ENCODE measurements around the gene KRTAP5-7. TPM values are rescaled to one million over a fixed set of nuclear protein-coding genes. Genes with fewer than 3 reads are reported as not detected.

The KRTAP5-7 gene
- total RNA-seq, 4 donors from 2014 or later = 0.41 to 4.5 (median 1.3) TPM; not detected in 1

DNA sequence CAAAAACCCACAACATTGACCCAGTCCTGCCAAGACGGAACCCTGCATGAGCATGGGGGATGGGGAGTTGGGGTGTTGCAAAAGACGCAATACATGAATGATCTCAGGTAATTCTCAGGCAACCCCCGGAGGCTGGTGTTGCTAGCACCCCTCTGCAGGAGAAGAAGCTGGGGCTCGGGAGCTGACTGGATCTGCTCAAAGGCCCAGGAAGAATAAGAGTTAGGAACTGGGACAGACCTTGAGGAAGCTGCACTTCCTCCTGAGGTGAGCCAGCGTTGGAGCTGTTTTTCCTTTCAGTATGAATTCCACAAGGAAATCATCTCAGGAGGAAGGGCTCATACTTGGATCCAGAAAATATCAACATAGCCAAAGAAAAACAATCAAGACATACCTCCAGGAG lies 21.1 kb downstream of the KRTAP5-7 start, which contains the start of gene KRTAP5-9:
Gene KRTAP5-9 (plus strand): TSS at position 301 of the 400 bp plus-strand sequence. CDS start 238 bp downstream, outside the sequence.
- no peak for DNase-seq
- H3K27ac ChIP-seq = no peak within 1 kb of the TSS
- no peaks in the 10 kb centered on the region for H3K36me3 ChIP-seq
- H3K9me3 ChIP-seq = no peaks in the 10 kb centered on the region
- no peaks in the 10 kb centered on the region for H3K27me3 ChIP-seq
- no peak for TF ChIP-seq EP300 (IDR thresholded peaks at IDR 0.05; ENCODE audit: low read depth)
- no peak for TF ChIP-seq POLR2A (IDR thresholded peaks at IDR 0.05)
- TF ChIP-seq, protein P1, sequence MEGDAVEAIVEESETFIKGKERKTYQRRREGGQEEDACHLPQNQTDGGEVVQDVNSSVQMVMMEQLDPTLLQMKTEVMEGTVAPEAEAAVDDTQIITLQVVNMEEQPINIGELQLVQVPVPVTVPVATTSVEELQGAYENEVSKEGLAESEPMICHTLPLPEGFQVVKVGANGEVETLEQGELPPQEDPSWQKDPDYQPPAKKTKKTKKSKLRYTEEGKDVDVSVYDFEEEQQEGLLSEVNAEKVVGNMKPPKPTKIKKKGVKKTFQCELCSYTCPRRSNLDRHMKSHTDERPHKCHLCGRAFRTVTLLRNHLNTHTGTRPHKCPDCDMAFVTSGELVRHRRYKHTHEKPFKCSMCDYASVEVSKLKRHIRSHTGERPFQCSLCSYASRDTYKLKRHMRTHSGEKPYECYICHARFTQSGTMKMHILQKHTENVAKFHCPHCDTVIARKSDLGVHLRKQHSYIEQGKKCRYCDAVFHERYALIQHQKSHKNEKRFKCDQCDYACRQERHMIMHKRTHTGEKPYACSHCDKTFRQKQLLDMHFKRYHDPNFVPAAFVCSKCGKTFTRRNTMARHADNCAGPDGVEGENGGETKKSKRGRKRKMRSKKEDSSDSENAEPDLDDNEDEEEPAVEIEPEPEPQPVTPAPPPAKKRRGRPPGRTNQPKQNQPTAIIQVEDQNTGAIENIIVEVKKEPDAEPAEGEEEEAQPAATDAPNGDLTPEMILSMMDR (IDR thresholded peaks at IDR 0.05) = no peak
- no peak for TF ChIP-seq POLR2AphosphoS5 (IDR thresholded peaks at IDR 0.05)
- in situ Hi-C loops (cut with MboI; ENCODE audit: low pct_ligation_motif_present in 1 of 4, low pct_unique_long_range_greater_than_20kb in 1 of 4, low sequenced_read_pairs in 3 of 4) = no loop called here
- H3K4me1 ChIP-seq = no peaks in the 10 kb centered on the region
- WGBS, 2 donors (ENCODE audit: low coverage in 1 of 2) = 67 to 73% methylated on average over 1 to 5 of the region's 5 CpGs
- intact Hi-C loops (cut with DNase I; ENCODE audit: low total_unique reads) = no loop called here
- H3K4me3 ChIP-seq = no peak within 1 kb of the TSS

DNA sequence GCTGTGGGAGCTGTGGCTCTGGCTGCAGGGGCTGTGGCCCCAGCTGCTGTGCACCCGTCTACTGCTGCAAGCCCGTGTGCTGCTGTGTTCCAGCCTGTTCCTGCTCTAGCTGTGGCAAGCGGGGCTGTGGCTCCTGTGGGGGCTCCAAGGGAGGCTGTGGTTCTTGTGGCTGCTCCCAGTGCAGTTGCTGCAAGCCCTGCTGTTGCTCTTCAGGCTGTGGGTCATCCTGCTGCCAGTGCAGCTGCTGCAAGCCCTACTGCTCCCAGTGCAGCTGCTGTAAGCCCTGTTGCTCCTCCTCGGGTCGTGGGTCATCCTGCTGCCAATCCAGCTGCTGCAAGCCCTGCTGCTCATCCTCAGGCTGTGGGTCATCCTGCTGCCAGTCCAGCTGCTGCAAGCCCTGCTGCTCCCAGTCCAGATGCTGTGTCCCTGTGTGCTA lies 21.7 kb downstream of the KRTAP5-7 start:
- H3K4me1 ChIP-seq = no peaks in the 10 kb centered on the region
- H3K36me3 ChIP-seq = no peaks in the 10 kb centered on the region
- intact Hi-C loops (cut with DNase I; ENCODE audit: low total_unique reads) = no loop called here
- in situ Hi-C loops (cut with MboI; ENCODE audit: low pct_ligation_motif_present in 1 of 4, low pct_unique_long_range_greater_than_20kb in 1 of 4, low sequenced_read_pairs in 3 of 4) = no loop called here
- H3K4me3 ChIP-seq = no peak overlapping the region
- DNase-seq = no peak
- TF ChIP-seq, protein P1 (IDR thresholded peaks at IDR 0.05) = no peak
- TF ChIP-seq POLR2A (IDR thresholded peaks at IDR 0.05) (no peak), EP300 (IDR thresholded peaks at IDR 0.05; ENCODE audit: low read depth) (no peak), POLR2AphosphoS5 (IDR thresholded peaks at IDR 0.05) (no peak)
- no peaks in the 10 kb centered on the region for H3K9me3 ChIP-seq
- 47% methylated on average over 5 of the region's 5 CpGs; no CpG with 5 or more reads in 1 of the 2 donors for WGBS, 2 donors (ENCODE audit: low coverage in 1 of 2)
- no peaks in the 10 kb centered on the region for H3K27me3 ChIP-seq
- no peak overlapping the region for H3K27ac ChIP-seq

DNA sequence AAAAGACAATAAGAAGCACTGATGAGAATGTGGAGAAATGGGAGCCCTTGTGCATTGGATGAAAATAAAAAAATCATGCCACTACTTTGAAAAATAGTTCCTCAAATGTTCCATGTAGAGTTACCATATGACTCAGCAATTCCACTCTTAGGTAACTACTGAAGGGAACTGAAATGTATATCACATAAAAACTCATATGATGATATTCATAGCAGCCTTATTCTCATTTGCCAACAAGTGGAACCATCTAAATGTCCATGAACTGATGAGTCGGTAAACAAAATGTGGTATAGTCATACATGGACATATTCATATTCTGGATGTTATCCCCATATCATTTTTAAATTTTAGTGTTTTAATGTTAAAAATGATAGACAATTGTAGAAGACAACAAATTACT lies 24.6 kb downstream of the KRTAP5-7 start:
- H3K4me3 ChIP-seq = no peak overlapping the region
- no peaks in the 10 kb centered on the region for H3K27me3 ChIP-seq
- no peaks in the 10 kb centered on the region for H3K4me1 ChIP-seq
- TF ChIP-seq POLR2A (IDR thresholded peaks at IDR 0.05) = no peak
- no peak for TF ChIP-seq POLR2AphosphoS5 (IDR thresholded peaks at IDR 0.05)
- TF ChIP-seq, protein P1 (IDR thresholded peaks at IDR 0.05) = no peak
- no peak for TF ChIP-seq EP300 (IDR thresholded peaks at IDR 0.05; ENCODE audit: low read depth)
- DNase-seq = no peak
- intact Hi-C loops (cut with DNase I; ENCODE audit: low total_unique reads) = no loop called here
- 87 to 88% methylated on average over 1 of the region's 1 CpG for WGBS, 2 donors (ENCODE audit: low coverage in 1 of 2)
- H3K9me3 ChIP-seq = no peaks in the 10 kb centered on the region
- no peaks in the 10 kb centered on the region for H3K36me3 ChIP-seq
- no peak overlapping the region for H3K27ac ChIP-seq
- in situ Hi-C loops (cut with MboI; ENCODE audit: low pct_ligation_motif_present in 1 of 4, low pct_unique_long_range_greater_than_20kb in 1 of 4, low sequenced_read_pairs in 3 of 4) = no loop called here

DNA sequence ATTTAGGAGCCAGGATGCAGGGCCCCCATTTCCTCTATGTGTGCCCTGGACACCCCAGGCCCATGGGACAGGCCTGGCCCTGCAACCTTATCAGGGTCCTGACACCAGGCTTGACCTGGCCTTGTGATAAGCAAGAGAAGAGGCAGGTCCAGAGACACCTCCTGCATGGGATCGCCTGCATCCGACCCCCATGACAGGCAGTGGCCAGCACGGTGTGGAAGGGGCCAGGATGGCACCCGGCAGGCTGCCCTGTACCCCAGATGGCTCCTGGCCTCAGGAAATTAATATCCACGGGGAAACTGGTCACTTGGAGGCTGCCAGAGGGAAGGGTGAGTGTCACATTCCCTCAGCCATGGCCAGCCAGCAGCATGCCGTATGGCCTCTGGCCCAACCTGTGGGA lies 27.9 kb downstream of the KRTAP5-7 start:
- no peak overlapping the region for H3K27ac ChIP-seq
- H3K27me3 ChIP-seq = no peaks in the 10 kb centered on the region
- no peak overlapping the region for H3K4me3 ChIP-seq
- TF ChIP-seq POLR2A (IDR thresholded peaks at IDR 0.05) (no peak), POLR2AphosphoS5 (IDR thresholded peaks at IDR 0.05) (no peak), EP300 (IDR thresholded peaks at IDR 0.05; ENCODE audit: low read depth) (no peak)
- TF ChIP-seq, protein P1 (IDR thresholded peaks at IDR 0.05) = no peak
- in situ Hi-C loops (cut with MboI; ENCODE audit: low pct_ligation_motif_present in 1 of 4, low pct_unique_long_range_greater_than_20kb in 1 of 4, low sequenced_read_pairs in 3 of 4) = no loop called here
- 77% methylated on average over 5 of the region's 6 CpGs; no CpG with 5 or more reads in 1 of the 2 donors for WGBS, 2 donors (ENCODE audit: low coverage in 1 of 2)
- no peaks in the 10 kb centered on the region for H3K9me3 ChIP-seq
- DNase-seq = no peak
- H3K36me3 ChIP-seq = no peaks in the 10 kb centered on the region
- intact Hi-C loops (cut with DNase I; ENCODE audit: low total_unique reads) = no loop called here
- no peaks in the 10 kb centered on the region for H3K4me1 ChIP-seq

All from transverse colon (tissue), 4 donors.